ENCODE data around the gene DYNLT1. TPM values are rescaled to one million over a fixed set of nuclear protein-coding genes. Genes with fewer than 3 reads are reported as not detected.
A peak's percentile ranks its signal among the peaks of the same experiment; 100 is the strongest.

The DYNLT1 gene
- total RNA-seq, 1 experiment from 2014 or later = 105 TPM

- Mint-ChIP-seq H3K4me3 (no peak overlapping the region), H3K9me3 (no peaks in the 10 kb centered on the region), H3K27ac (peak overlapping the region in 1 of 3 experiments; percentile 58; a peak in 2 of 7 replicates), H3K4me1 (peaks cover 26% of the 10 kb centered on the region in 2 experiments), H3K36me3 (ENCODE audit: insufficient read depth in 1 of 3, low read depth in 3 of 3) (peaks cover 11 to 35% (median 28%) of the 10 kb centered on the region in 3 experiments; a peak in 6 of 7 replicates), H3K27me3 (ENCODE audit: low read depth) (peaks cover 4% of the 10 kb centered on the region)
- H2BK12ac ChIP-seq (ENCODE audit: insufficient read length, low read depth, low read length) = no peak overlapping the region
- H3K79me1 ChIP-seq (ENCODE audit: insufficient read depth, low read depth, low read length, poor library complexity, severe bottlenecking) = no peaks in the 10 kb centered on the region
- H2AK5ac ChIP-seq (ENCODE audit: insufficient read length, low read length) = no peak overlapping the region
- H3K27ac ChIP-seq (ENCODE audit: insufficient read length, low read depth, low read length) = no peak overlapping the region
- no peaks in the 10 kb centered on the region for H3K4me1 ChIP-seq (ENCODE audit: insufficient read depth, low read length)
- no peak overlapping the region for H2BK20ac ChIP-seq (ENCODE audit: low read depth, low read length, poor library complexity, severe bottlenecking)
- H2AFZ ChIP-seq (ENCODE audit: low read length) = no peak overlapping the region
- no peak overlapping the region for H3K9ac ChIP-seq (ENCODE audit: extremely low read depth, insufficient read length, low read length)
- no peak overlapping the region for H3K23ac ChIP-seq (ENCODE audit: insufficient read length, low read depth, low read length)
- no peak overlapping the region for H2BK15ac ChIP-seq (ENCODE audit: low read depth, low read length)
- no peak overlapping the region for H3K4ac ChIP-seq (ENCODE audit: low read depth, low read length)
- no peak overlapping the region for H3K14ac ChIP-seq (ENCODE audit: insufficient read depth, low read length)
- H2BK5ac ChIP-seq (ENCODE audit: insufficient read length, low read length) = no peak overlapping the region
- no peak overlapping the region for H3K4me2 ChIP-seq (ENCODE audit: insufficient read depth, insufficient read length, low read length)
- no CpG with 5 or more reads among the region's 2 CpGs for WGBS (ENCODE audit: extremely low coverage, insufficient read length, low lambda C conversion rate)
- H3K79me2 ChIP-seq (ENCODE audit: insufficient read depth, low read length) = no peaks in the 10 kb centered on the region; the same call in 1 of the 2 replicates
- H3K27me3 ChIP-seq (ENCODE audit: insufficient read depth, low read length) = peaks cover 2% of the 10 kb centered on the region; the same call in 1 of the 2 replicates
- H4K5ac ChIP-seq (ENCODE audit: insufficient read length, low read depth, low read length) = no peak overlapping the region
- H4K8ac ChIP-seq (replicated peaks; ENCODE audit: insufficient read length, low read depth, low read length) = no peak overlapping the region
- H4K20me1 ChIP-seq (ENCODE audit: control insufficient read depth, insufficient read depth, insufficient read length) = no peaks in the 10 kb centered on the region
- H3K18ac ChIP-seq (ENCODE audit: insufficient read length, low read depth, low read length) = no peak overlapping the region
- H3K9me3 ChIP-seq (ENCODE audit: control insufficient read depth, low read depth, low read length) = no peaks in the 10 kb centered on the region
- H3K23me2 ChIP-seq (ENCODE audit: insufficient read length, low read depth, low read length, poor library complexity, severe bottlenecking) = peaks cover 4% of the 10 kb centered on the region
- TF ChIP-seq CTCF (conservative IDR thresholded peaks at IDR 0.05) = no peak
- H3K56ac ChIP-seq (ENCODE audit: insufficient read length, low read depth, low read length) = no peak overlapping the region
- no peak overlapping the region for H3T11ph ChIP-seq (ENCODE audit: low read length)
- DNase-seq = no peak
- no peak overlapping the region for H2BK120ac ChIP-seq (ENCODE audit: low read depth, low read length, poor library complexity, severe bottlenecking)
- no peak overlapping the region for H4K91ac ChIP-seq (ENCODE audit: insufficient read length, low read depth, low read length)
These were observed 4.0 kb downstream of the DYNLT1 start for GRCh38 chr6:158640519-158640918.
